Endothelial cell of umbilical vein (primary cell): ENCODE measurements around the gene MAGEB4. TPM values are rescaled to one million over a fixed set of nuclear protein-coding genes. Genes with fewer than 3 reads are reported as not detected.

ENCODE experiments used
- BruUV-seq: library from RNA; stranded (reverse); fragments of 400-500 nt; replicated peaks from 2 replicates; lab custom pipeline; 2021; lab: Mats Ljungman, UMichigan
- CTCF ChIA-PET: fragments of 300-600, 350-600 bp; sonication (Branson Sonifier 250); formaldehyde crosslinking; loops from one replicate; lab custom pipeline; 2021; ENCODE audit warnings: antibody characterized with exemption, inconsistent platforms; lab: Charles Lee
- POLR2A ChIA-PET: fragments of 300-600, 350-600 bp; sonication (Branson Sonifier 250); formaldehyde crosslinking; loops from one replicate; lab custom pipeline; 2021; ENCODE audit warnings: antibody characterized with exemption, inconsistent platforms; lab: Charles Lee
- DNase-seq: peaks from one replicate; pipeline ENCODE4 v3.0.0-alpha.2; 2011; ENCODE audit warnings: low read depth, low spot score
- FAIRE-seq: peaks from 2 replicates; lab custom pipeline; 2011; peaks lifted over from hg19 to GRCh38; lab: Jason Lieb, UNC
- H2AFZ ChIP-seq: 2 replicates; pipeline ENCODE4 v1.6.0; 2012; ENCODE audit warnings: low read depth, low read length, control low read depth, inconsistent platforms
- H3K27ac ChIP-seq: 2 replicates; pipeline ENCODE4 v1.5.1; 2011; ENCODE audit warnings: low read depth, mild to moderate bottlenecking, control low read depth, low read length, moderate library complexity; ENCODE audit not compliant: insufficient read depth
- H3K27me3 ChIP-seq, 2 experiments: 2 replicates each; pipeline versions ENCODE4 v1.6.0 to v1.6.1; 2011; ENCODE audit warnings: low read length in 2 of 2, mixed read lengths in 1 of 2; ENCODE audit not compliant: control insufficient read depth in 2 of 2, insufficient read depth in 2 of 2
- H3K36me3 ChIP-seq, 2 experiments: 2 replicates in 1 of 2; 3 replicates in 1 of 2; pipeline ENCODE4 v1.5.1; 2011; ENCODE audit warnings: low read length in 2 of 2, mild to moderate bottlenecking in 1 of 2, moderate library complexity in 1 of 2; ENCODE audit not compliant: control insufficient read depth in 2 of 2, insufficient read depth in 2 of 2; ENCODE audit errors: extremely low read depth in 1 of 2
- H3K4me1 ChIP-seq: 3 replicates; pipeline ENCODE4 v1.5.1; 2011; ENCODE audit warnings: mild to moderate bottlenecking, low read length; ENCODE audit not compliant: control insufficient read depth, insufficient read depth; ENCODE audit errors: extremely low read depth
- H3K4me2 ChIP-seq: 2 replicates; pipeline ENCODE4 v1.6.1; 2011; ENCODE audit warnings: low read length, control low read depth, mixed read lengths; ENCODE audit not compliant: insufficient read depth
- H3K4me3 ChIP-seq, 3 experiments: fragments of 200-600 bp in 1 of 3; sonication (generic), shearing (Covaris generic) in 1 of 3; replicated peaks in 1 of 3; 2 replicates each; pipeline ENCODE4 v1.5.1; 2011 to 2016; ENCODE audit warnings: control low read depth in 3 of 3, low read length in 3 of 3, mild to moderate bottlenecking in 2 of 3, inconsistent platforms in 1 of 3, low read depth in 1 of 3, moderate library complexity in 1 of 3; ENCODE audit not compliant: insufficient read depth in 1 of 3
- H3K79me2 ChIP-seq: 2 replicates; pipeline ENCODE4 v1.6.0; 2012; ENCODE audit warnings: low read length, inconsistent platforms; ENCODE audit not compliant: control insufficient read depth, insufficient read depth
- H3K9ac ChIP-seq: replicated peaks from 2 replicates; pipeline ENCODE3; 2011; ENCODE audit warnings: low read length, control low read depth; ENCODE audit not compliant: insufficient read depth; ENCODE audit errors: extremely low read depth
- H3K9me1 ChIP-seq: replicated peaks from 3 replicates; pipeline ENCODE4 v1.6.0; 2011; ENCODE audit warnings: mild to moderate bottlenecking, low read length; ENCODE audit not compliant: control insufficient read depth, insufficient read depth; ENCODE audit errors: extremely low read depth
- H3K9me3 ChIP-seq: replicated peaks from 2 replicates; pipeline ENCODE4 v1.5.1; 2012; ENCODE audit warnings: low read length, inconsistent platforms; ENCODE audit not compliant: control insufficient read depth, insufficient read depth
- H4K20me1 ChIP-seq: replicated peaks from 2 replicates; pipeline ENCODE3; 2011; ENCODE audit warnings: mild to moderate bottlenecking, low read length; ENCODE audit not compliant: control insufficient read depth, insufficient read depth; ENCODE audit errors: extremely low read depth
- CTCF ChIP-seq, 2 donors: IDR thresholded peaks; 1 replicate in 1 of 2; 2 replicates in 1 of 2; pipeline ENCODE4 v1.5.1; 2011; ENCODE audit warnings: low read length in 2 of 2, mild to moderate bottlenecking in 2 of 2, moderate library complexity in 2 of 2, control low read depth in 1 of 2, inconsistent platforms in 1 of 2, low read depth in 1 of 2; ENCODE audit not compliant: insufficient read depth in 1 of 2; ENCODE audit errors: extremely low read depth in 1 of 2
- EZH2 ChIP-seq: IDR thresholded peaks from 2 replicates; pipeline ENCODE4 v1.6.1; 2012; ENCODE audit warnings: borderline replicate concordance, low read depth, mild to moderate bottlenecking, moderate library complexity, low read length, inconsistent platforms; ENCODE audit not compliant: severe bottlenecking
- FOS ChIP-seq: IDR thresholded peaks from 2 replicates; pipeline ENCODE4 v1.6.1; 2011; ENCODE audit warnings: mild to moderate bottlenecking, low read length, moderate library complexity, borderline replicate concordance; ENCODE audit not compliant: insufficient read depth
- GATA2 ChIP-seq: IDR thresholded peaks from 2 replicates; pipeline ENCODE4 v1.7.0; 2011; ENCODE audit warnings: low read depth, mild to moderate bottlenecking, moderate library complexity, mixed read lengths, low read length; ENCODE audit not compliant: insufficient read length, insufficient read depth
- JUN ChIP-seq: IDR thresholded peaks from 2 replicates; pipeline ENCODE4 v1.6.1; 2011; ENCODE audit warnings: borderline replicate concordance, low read depth; ENCODE audit not compliant: insufficient read length, insufficient read depth
- MAX ChIP-seq: IDR thresholded peaks from 2 replicates; pipeline ENCODE4 v1.6.1; 2011; ENCODE audit not compliant: insufficient read depth, insufficient read length
- MYC ChIP-seq: IDR thresholded peaks from one replicate; pipeline ENCODE4 v1.6.1; 2011; ENCODE audit warnings: mild to moderate bottlenecking, low read depth, low read length
- POLR2A ChIP-seq: IDR thresholded peaks from 2 replicates; pipeline ENCODE4 v1.6.1; 2012; ENCODE audit warnings: low read depth, mild to moderate bottlenecking, control low read depth, low read length
- POLR2AphosphoS5 ChIP-seq: IDR thresholded peaks from 2 replicates; pipeline ENCODE4 v1.6.1; 2012; ENCODE audit warnings: low read depth, mild to moderate bottlenecking, control low read depth, low read length, moderate library complexity; ENCODE audit not compliant: insufficient read depth
- dilution Hi-C: fragments of 300-500 bp; cut with MboI; formaldehyde crosslinking; loops from one replicate; pipeline ENCODE4 v1.15.0; 2019; ENCODE audit warnings: low sequenced_read_pairs; ENCODE audit not compliant: extremely low pct_ligation_motif_present
- intact Hi-C: fragments of 100-400 bp; cut with micrococcal nuclease; formaldehyde crosslinking; loops from one replicate; pipeline ENCODE4 v1.10.0; 2022
- polyA plus RNA-seq, 4 experiments: library from polyadenylated mRNA; depleted of rRNA in 3 of 4; stranded (reverse) in 3 of 4; unstranded in 1 of 4; fragments of >200 nt; gene quantifications; 2 replicates each; pipeline versions ENCODE4 v1.2.1 to v1.2.3, GENCODE V29; 2011 to 2012; ENCODE audit warnings: missing spikeins in 1 of 4
- total RNA-seq: library from RNA; stranded (reverse); gene quantifications from 2 replicates; pipeline ENCODE4 v1.2.3, GENCODE V29; 2021

Gene MAGEB4
- total and polyA plus RNA-seq, 2 donors (not counting 3 experiments of a cell fraction or from before 2014, with no cell fraction given): not detected

- no peak overlapping the region for H3K4me2 ChIP-seq
- H3K9ac ChIP-seq: no peak overlapping the region
- no peak overlapping the region for H2AFZ ChIP-seq
- no peaks in the 10 kb centered on the region for H4K20me1 ChIP-seq
- no TSS peak for BruUV-seq
- dilution Hi-C loops (no loop called here), intact Hi-C loops (no loop called here)
- no peak for TF ChIP-seq GATA2
- TF ChIP-seq POLR2AphosphoS5: no peak
- no peak for TF ChIP-seq MAX
- TF ChIP-seq MYC: no peak
- no peak for TF ChIP-seq EZH2
- no peak for TF ChIP-seq CTCF (IDR thresholded peaks at IDR 0.05; ENCODE audit: extremely low read depth in 1 of 2, insufficient read depth in 1 of 2, low read depth in 1 of 2, low read length in 2 of 2)
- TF ChIP-seq FOS: no peak
- TF ChIP-seq JUN: no peak
- no peak for TF ChIP-seq POLR2A
- no peak for FAIRE-seq
- no peaks in the 10 kb centered on the region for H3K79me2 ChIP-seq
- no peaks in the 10 kb centered on the region for H3K9me1 ChIP-seq
- no peak overlapping the region for H3K4me3 ChIP-seq
- peaks cover 15% of the 10 kb centered on the region for H3K4me1 ChIP-seq
- peak overlapping the region; percentile 97 for H3K27ac ChIP-seq
- ChIA-PET POLR2A (no interaction called here), CTCF (no interaction called here)
- H3K36me3 ChIP-seq: no peaks in the 10 kb centered on the region
- peak; percentile 1 for DNase-seq
- no peaks in the 10 kb centered on the region for H3K9me3 ChIP-seq
- no peaks in the 10 kb centered on the region for H3K27me3 ChIP-seq
These were observed 40.7 kb downstream of the MAGEB4 start for GRCh38 chrX:30282527-30282926.
